GM18909 (cell line): ENCODE results near the gene CRACR2A.

Experiments
- ATAC-seq: cut with Tn5 transposase; IDR thresholded peaks from one replicate; pipeline ENCODE4 v1.9.1; 2021; ENCODE audit warnings: mild to moderate bottlenecking; ENCODE audit not compliant: unreplicated experiment, poor library complexity

CRACR2A gene

GRCh38 chr12:3628629-3629028 lies 124.3 kb downstream of the CRACR2A start:
- ATAC-seq = no peak

GRCh38 chr12:3627336-3627735 lies 125.6 kb downstream of the CRACR2A start:
- no peak for ATAC-seq

GRCh38 chr12:3624273-3624672 lies 128.6 kb downstream of the CRACR2A start:
- no peak for ATAC-seq

- no peak for ATAC-seq
Measured at GRCh38 chr12:3622822-3623690, 129.9 kb downstream of the CRACR2A start.

- ATAC-seq = no peak
Measured at GRCh38 chr12:3622021-3622821, 130.7 kb downstream of the CRACR2A start.

- ATAC-seq = no peak
Measured at GRCh38 chr12:3620856-3621255, 132.1 kb downstream of the CRACR2A start.

GRCh38 chr12:3617565-3617964 lies 135.3 kb downstream of the CRACR2A start:
- no peak for ATAC-seq

GRCh38 chr12:3615862-3616261 lies 137.0 kb downstream of the CRACR2A start:
- no peak for ATAC-seq

GRCh38 chr12:3614806-3615466 lies 138.0 kb downstream of the CRACR2A start:
- ATAC-seq = no peak

- ATAC-seq = no peak
Measured at GRCh38 chr12:3613641-3614395, 139.1 kb downstream of the CRACR2A start.

- no peak for ATAC-seq
Measured at GRCh38 chr12:3611860-3612703, 140.8 kb downstream of the CRACR2A start.

- ATAC-seq = no peak
Measured at GRCh38 chr12:3607821-3608220, 145.1 kb downstream of the CRACR2A start.

GRCh38 chr12:3607039-3607720 lies 145.7 kb downstream of the CRACR2A start:
- ATAC-seq = no peak

- no peak for ATAC-seq
Measured at GRCh38 chr12:3606128-3606527, 146.8 kb downstream of the CRACR2A start.

GRCh38 chr12:3605692-3606091 lies 147.2 kb downstream of the CRACR2A start:
- ATAC-seq = no peak

GRCh38 chr12:3604748-3605586 lies 147.9 kb downstream of the CRACR2A start:
- ATAC-seq = no peak

- ATAC-seq = no peak
Measured at GRCh38 chr12:3604286-3604685, 148.6 kb downstream of the CRACR2A start.

- no peak for ATAC-seq
Measured at GRCh38 chr12:3603576-3603975, 149.3 kb downstream of the CRACR2A start.
